ENCODE measurements around the gene MRPS27.
"Not testable (repeated sequence)": the region's sequence is repeated elsewhere in the genome, so short reads cannot be mapped to it uniquely, and the experiment has no call there.

MRPS27 gene

GRCh38 chr5:72179816-72180440 is 140.1 kb downstream of the MRPS27 start:
- peaks cover 73% of the 10 kb centered on the region for H3K27me3 ChIP-seq
- no peak for TF ChIP-seq CTCF (IDR thresholded peaks at IDR 0.05)
- H3K9me3 ChIP-seq: no peaks in the 10 kb centered on the region
- no peak overlapping the region for H3K27ac ChIP-seq
- H3K4me1 ChIP-seq (ENCODE audit: control insufficient read depth in 1 of 2, insufficient read depth in 1 of 2, low read depth in 1 of 2, low read length in 1 of 2): no peaks in the 10 kb centered on the region
- no peak overlapping the region for H3K4me3 ChIP-seq (ENCODE audit: low read depth in 1 of 2, low read length in 1 of 2)
- no peaks in the 10 kb centered on the region for H3K36me3 ChIP-seq

DNA sequence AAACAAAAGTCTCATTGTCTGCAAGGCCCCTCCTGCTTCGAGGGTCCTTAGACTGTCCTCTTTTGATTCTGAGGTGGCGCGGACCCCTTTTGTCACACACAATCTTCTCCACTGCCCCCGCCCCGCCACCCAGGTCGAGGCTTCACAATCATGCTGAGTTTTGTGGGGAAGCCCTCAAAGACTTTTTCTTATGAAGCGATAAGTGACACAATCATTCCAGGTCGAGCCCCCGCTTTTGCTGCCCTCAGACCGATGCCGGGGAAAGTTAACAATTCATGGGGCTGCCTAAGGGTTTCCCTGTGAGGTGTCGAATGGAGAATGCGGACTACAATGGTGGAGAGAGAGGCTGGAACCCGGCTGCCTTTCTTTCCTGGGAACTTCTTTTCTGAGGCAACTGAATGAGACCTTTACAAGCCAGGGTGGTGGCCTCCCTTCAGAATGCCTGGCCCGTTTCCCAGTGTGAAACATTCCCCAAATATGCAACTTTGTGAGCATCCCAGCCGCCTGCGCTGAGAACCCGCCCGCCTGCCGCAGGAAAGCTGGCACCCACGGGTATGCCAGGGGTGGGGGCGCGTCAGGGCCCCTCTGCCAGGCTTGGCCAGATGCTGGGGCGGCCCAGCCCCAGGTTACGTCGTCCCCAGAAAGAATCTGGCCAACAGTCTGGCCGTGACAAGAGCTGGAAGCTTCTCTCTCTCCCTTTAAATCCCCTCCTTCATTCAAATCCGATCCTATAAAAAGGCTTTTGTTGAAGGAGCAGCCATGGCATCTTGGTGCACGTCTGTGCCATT is 140.8 kb downstream of the MRPS27 start:
- H3K27ac ChIP-seq: no peak overlapping the region
- H3K27me3 ChIP-seq: peaks cover 68% of the 10 kb centered on the region
- no peaks in the 10 kb centered on the region for H3K4me1 ChIP-seq (ENCODE audit: control insufficient read depth in 1 of 2, insufficient read depth in 1 of 2, low read depth in 1 of 2, low read length in 1 of 2)
- H3K9me3 ChIP-seq: no peaks in the 10 kb centered on the region
- no peak overlapping the region for H3K4me3 ChIP-seq (ENCODE audit: low read depth in 1 of 2, low read length in 1 of 2)
- no peaks in the 10 kb centered on the region for H3K36me3 ChIP-seq
- TF ChIP-seq CTCF (IDR thresholded peaks at IDR 0.05): no peak

DNA sequence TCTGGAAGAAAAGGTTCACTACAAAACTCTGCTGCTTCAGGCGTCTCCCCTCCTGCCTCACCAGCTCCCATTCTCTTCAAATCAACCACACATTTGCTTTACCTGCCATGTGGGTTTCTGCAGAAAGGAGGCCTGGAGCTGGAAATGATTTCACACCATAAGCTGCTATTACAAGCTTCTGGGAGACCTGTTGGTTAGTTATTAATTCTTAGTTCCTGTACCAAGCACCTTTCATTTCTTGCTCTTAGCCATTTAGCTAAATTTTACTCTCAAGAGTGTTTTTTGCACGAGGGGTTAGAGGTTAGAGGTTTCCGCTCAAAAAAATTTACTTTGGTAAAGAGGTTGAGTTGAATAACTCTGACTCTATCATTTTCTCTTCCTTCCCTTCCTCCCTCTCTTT is 142.5 kb downstream of the MRPS27 start:
- Histone ChIP-seq H3K4me1 (ENCODE audit: control insufficient read depth in 1 of 2, insufficient read depth in 1 of 2, low read depth in 1 of 2, low read length in 1 of 2) (no peaks in the 10 kb centered on the region), H3K27ac (no peak overlapping the region), H3K27me3 (peaks cover 57% of the 10 kb centered on the region), H3K9me3 (no peaks in the 10 kb centered on the region), H3K4me3 (ENCODE audit: low read depth in 1 of 2, low read length in 1 of 2) (no peak overlapping the region), H3K36me3 (no peaks in the 10 kb centered on the region)
- no peak for TF ChIP-seq CTCF (IDR thresholded peaks at IDR 0.05)

- TF ChIP-seq CTCF (IDR thresholded peaks at IDR 0.05): no peak
- Histone ChIP-seq H3K36me3 (no peaks in the 10 kb centered on the region), H3K4me1 (ENCODE audit: control insufficient read depth in 1 of 2, insufficient read depth in 1 of 2, low read depth in 1 of 2, low read length in 1 of 2) (no peaks in the 10 kb centered on the region), H3K4me3 (ENCODE audit: low read depth in 1 of 2, low read length in 1 of 2) (no peak overlapping the region), H3K27ac (no peak overlapping the region), H3K27me3 (peaks cover 54% of the 10 kb centered on the region), H3K9me3 (no peaks in the 10 kb centered on the region)
These were observed 147.3 kb downstream of the MRPS27 start for GRCh38 chr5:72172786-72173185.

DNA sequence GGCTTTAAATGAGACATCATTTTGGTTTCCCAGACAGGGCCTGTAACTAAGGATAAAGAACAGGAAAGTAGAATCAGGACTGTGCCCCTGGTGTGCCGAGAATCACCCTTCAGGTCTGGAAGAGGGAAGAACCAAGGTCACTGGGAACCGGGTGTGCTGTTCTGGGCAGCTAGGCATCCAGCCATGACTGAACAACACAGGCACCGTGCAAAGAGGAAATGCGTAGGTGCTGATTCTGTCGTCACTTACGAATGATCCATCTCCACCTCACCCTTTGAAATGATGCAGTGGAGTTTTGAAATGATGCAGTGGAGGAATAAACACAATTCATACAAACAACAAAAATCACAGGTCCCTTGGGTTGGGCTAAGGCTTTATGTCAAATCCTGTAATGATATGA is 148.4 kb downstream of the MRPS27 start:
- Histone ChIP-seq H3K36me3 (no peaks in the 10 kb centered on the region), H3K27ac (no peak overlapping the region), H3K4me1 (ENCODE audit: control insufficient read depth in 1 of 2, insufficient read depth in 1 of 2, low read depth in 1 of 2, low read length in 1 of 2) (no peaks in the 10 kb centered on the region), H3K4me3 (ENCODE audit: low read depth in 1 of 2, low read length in 1 of 2) (no peak overlapping the region), H3K27me3 (peaks cover 60% of the 10 kb centered on the region), H3K9me3 (no peaks in the 10 kb centered on the region)
- TF ChIP-seq CTCF (IDR thresholded peaks at IDR 0.05): no peak

DNA sequence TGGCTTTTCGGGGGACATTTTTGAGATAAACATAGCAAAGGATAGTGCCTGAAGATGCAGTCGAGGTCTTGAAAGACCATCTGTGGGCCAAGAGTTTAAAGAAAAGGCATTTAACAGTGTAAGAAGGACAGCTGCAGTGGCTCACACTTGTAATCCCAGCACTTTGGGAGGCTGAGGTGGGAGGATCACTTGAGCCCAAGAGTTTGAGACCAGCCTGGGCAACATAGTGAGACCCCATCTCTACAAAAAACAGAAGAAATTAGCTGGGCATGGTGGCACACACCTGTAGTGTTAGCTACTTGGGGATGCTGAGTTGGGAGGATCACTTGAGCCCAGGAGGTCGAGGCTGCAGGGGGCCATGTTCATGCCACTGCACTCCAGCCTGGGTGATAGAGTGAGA is 148.9 kb downstream of the MRPS27 start:
- peaks cover 60% of the 10 kb centered on the region for H3K27me3 ChIP-seq
- not testable (repeated sequence) for H3K4me3 ChIP-seq (ENCODE audit: low read depth in 1 of 2, low read length in 1 of 2); H3K27ac ChIP-seq; H3K4me1 ChIP-seq (ENCODE audit: control insufficient read depth in 1 of 2, insufficient read depth in 1 of 2, low read depth in 1 of 2, low read length in 1 of 2); H3K36me3 ChIP-seq; H3K9me3 ChIP-seq
